Measurements from ENCODE around the gene DMBX1. TPM values are rescaled to one million over a fixed set of nuclear protein-coding genes. Genes with fewer than 3 reads are reported as not detected.

Gene DMBX1
- total and polyA plus RNA-seq, 2 of the 4 experiments (the other 2 are of a cell fraction) = not detected

DNA sequence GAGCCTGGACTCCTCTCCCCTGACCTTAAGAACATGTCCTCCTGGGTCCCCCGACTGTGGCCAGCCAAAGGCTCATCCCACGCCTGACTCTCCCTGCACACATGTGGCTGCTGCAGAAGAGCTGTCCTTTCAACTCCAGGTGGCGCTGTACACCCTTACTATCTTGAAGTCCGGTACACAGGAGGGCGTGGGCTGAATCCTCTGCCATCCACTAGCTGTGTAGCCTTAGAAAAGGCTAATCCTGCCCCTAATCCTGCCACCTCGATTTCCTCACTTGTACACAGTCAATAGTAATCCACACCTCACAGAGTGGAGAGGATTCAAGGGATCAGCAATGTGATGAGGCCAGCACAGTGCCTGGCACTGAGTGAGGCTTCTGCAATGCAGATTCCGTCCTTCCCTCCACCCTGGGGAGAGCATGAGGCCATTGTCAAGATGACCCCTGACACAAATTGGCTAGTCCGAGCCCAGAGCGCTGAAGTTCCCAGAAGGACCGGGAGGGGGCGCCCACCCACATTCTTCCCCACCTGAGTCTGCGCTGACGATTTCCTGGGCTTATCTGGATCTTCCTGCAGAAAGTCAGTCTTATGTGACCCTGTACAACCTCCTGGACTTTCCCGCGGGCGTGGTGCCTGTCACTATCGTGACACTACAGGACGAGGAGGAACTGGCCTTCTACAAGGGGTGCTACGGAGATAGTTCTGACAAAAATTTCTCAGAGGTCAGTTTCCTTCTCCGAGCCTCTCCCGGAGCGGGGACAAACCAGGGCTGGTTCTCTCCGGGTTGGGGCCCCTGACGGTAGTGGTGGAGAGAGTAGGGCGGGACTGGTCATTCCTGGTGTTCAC lies 47.1 kb upstream of the DMBX1 start:
- Histone ChIP-seq H3K4me1 (ENCODE audit: control insufficient read depth, insufficient read depth, low read length) (no peaks in the 10 kb centered on the region), H3K9ac (ENCODE audit: low read depth, low read length) (no peak overlapping the region), H3K9me3 (ENCODE audit: control insufficient read depth, insufficient read depth, low read length) (no peaks in the 10 kb centered on the region), H3K18ac (ENCODE audit: low read depth, low read length) (no peak overlapping the region), H3K14ac (replicated peaks; ENCODE audit: low read depth, low read length) (no peak overlapping the region), H2AK5ac (ENCODE audit: low read depth, low read length) (no peak overlapping the region), H3K9me1 (ENCODE audit: insufficient read depth, low read length) (peaks cover 2% of the 10 kb centered on the region; the same call in 1 of the 2 replicates), H2BK15ac (ENCODE audit: low read depth, low read length) (no peak overlapping the region), H4K20me1 (ENCODE audit: insufficient read depth, low read length) (no peaks in the 10 kb centered on the region), H4K5ac (ENCODE audit: low read depth, low read length) (no peak overlapping the region), H3K27ac (ENCODE audit: insufficient read depth, low read length) (no peak overlapping the region), H2BK5ac (ENCODE audit: low read depth, low read length, poor library complexity, severe bottlenecking) (no peak overlapping the region), H3K36me3 (ENCODE audit: control insufficient read depth, insufficient read depth, low read length) (no peaks in the 10 kb centered on the region), H2AK9ac (replicated peaks; ENCODE audit: low read depth, low read length, poor library complexity) (no peak overlapping the region), H3K23ac (ENCODE audit: low read depth, low read length) (no peak overlapping the region; the same call in 1 of the 2 replicates), H3K79me1 (ENCODE audit: low read depth in 1 of 2, low read length in 2 of 2) (no peaks in the 10 kb centered on the region), H3K56ac (ENCODE audit: extremely low read depth, insufficient read depth, low read length) (no peak overlapping the region), H4K8ac (ENCODE audit: low read depth in 2 of 2, low read length in 2 of 2) (peak overlapping the region in 1 of 2 experiments; percentile 39; a peak in 1 of 4 replicates), H4K91ac (ENCODE audit: insufficient read depth, low read depth, low read length) (no peak overlapping the region), H2AFZ (replicated peaks; ENCODE audit: low read length, poor library complexity) (peak overlapping the region; percentile 90), H3K27me3 (ENCODE audit: control insufficient read depth, insufficient read depth, low read length) (peaks cover 42% of the 10 kb centered on the region), H3K4me3 (ENCODE audit: insufficient read depth, low read depth, low read length) (peak overlapping the region; percentile 20; the same call in 1 of the 2 replicates), H3K4ac (ENCODE audit: low read depth, low read length) (no peak overlapping the region), H3K4me2 (ENCODE audit: low read depth, low read length) (peak overlapping the region; percentile 89), H2BK20ac (ENCODE audit: low read depth, low read length) (no peak overlapping the region), H2BK120ac (ENCODE audit: low read depth, low read length) (no peak overlapping the region)
- dilution Hi-C loops (cut with HindIII; ENCODE audit: low sequenced_read_pairs, unreplicated experiment) (no loop called here), in situ Hi-C loops (cut with MboI; ENCODE audit: low sequenced_read_pairs) (no loop called here), intact Hi-C loops (cut with micrococcal nuclease) (loop anchor here (1.0 kb wide), 1 partner anchor 86 kb away; no protein-coding TSS in a partner anchor)
- POLR2A ChIA-PET (ENCODE audit: unreplicated experiment) = no interaction called here
- WGBS, 2 experiments (ENCODE audit: extremely low coverage in 2 of 2, insufficient read length in 1 of 2) = 9% methylated on average over 5 of the region's 25 CpGs; no CpG with 5 or more reads in 1 of the 2 experiments
- CTCF ChIA-PET = interaction anchor here (0.6 to 1.4 kb wide), 3 partner anchors 9 to 86 kb away, joined by 3 to 4 read pairs (median 3); no protein-coding TSS in a partner anchor
- ATAC-seq (ENCODE audit: low read depth) (peak; percentile 93), DNase-seq (peak; percentile 69)
- no TSS peak for BruUV-seq (replicated peaks)
- TF ChIP-seq RAD21 (IDR thresholded peaks at IDR 0.05; ENCODE audit: low read length) = peak; percentile 30
- no peak for TF ChIP-seq FOS (IDR thresholded peaks at IDR 0.05; ENCODE audit: low read depth, low read length)
- TF ChIP-seq MXI1 (IDR thresholded peaks at IDR 0.05; ENCODE audit: borderline replicate concordance, low read depth, low read length) = no peak
- no peak for TF ChIP-seq MAFK (IDR thresholded peaks at IDR 0.05; ENCODE audit: low read depth, low read length)
- peak; percentile 28; the same call in 1 of the 2 replicates for TF ChIP-seq SMC3 (IDR thresholded peaks at IDR 0.05; ENCODE audit: low read depth, low read length)
- TF ChIP-seq CTCF (conservative IDR thresholded peaks at IDR 0.05; ENCODE audit: low read depth, low read length) = peak; percentile 73
